HL-60 (cell line): Measurements from ENCODE around the gene PRDM12.

Source experiments
- DNase-seq, 2 experiments: peaks; one replicate each; pipeline ENCODE4 v3.0.0-alpha.2; 2010 to 2020; ENCODE audit warnings: low read depth in 1 of 2, low spot score in 1 of 2
- H3K27ac ChIP-seq: fragments of 250-450 bp; sonication (Bioruptor Pico); replicated peaks from 2 replicates; pipeline ENCODE4 v1.5.1; 2020; ENCODE audit warnings: mild to moderate bottlenecking, moderate library complexity
- H3K27me3 ChIP-seq: fragments of 250-450 bp; sonication (Bioruptor Pico); 2 replicates; pipeline ENCODE4 v1.5.1; 2021; ENCODE audit warnings: mild to moderate bottlenecking, moderate library complexity; ENCODE audit not compliant: insufficient read depth, poor library complexity, severe bottlenecking
- H3K4me3 ChIP-seq: replicated peaks from 2 replicates; pipeline ENCODE4 v1.5.1; 2011; ENCODE audit warnings: mild to moderate bottlenecking, control low read depth, low read length; ENCODE audit not compliant: insufficient read depth
- CTCF ChIP-seq: IDR thresholded peaks from one replicate; pipeline ENCODE4 v1.5.1; 2011; ENCODE audit warnings: low read length, control low read depth, inconsistent platforms; ENCODE audit not compliant: insufficient read depth
- GABPA ChIP-seq: IDR thresholded peaks from 2 replicates; pipeline ENCODE4 v1.6.1; 2012; ENCODE audit warnings: low read depth
- POLR2AphosphoS5 ChIP-seq: IDR thresholded peaks from 2 replicates; pipeline ENCODE4 v1.6.1; 2012; ENCODE audit warnings: low read depth
- REST ChIP-seq: IDR thresholded peaks from 2 replicates; pipeline ENCODE4 v1.6.1; 2012; ENCODE audit warnings: low read depth; ENCODE audit not compliant: insufficient replicate concordance
- SPI1 ChIP-seq: IDR thresholded peaks from 2 replicates; pipeline ENCODE4 v1.6.1; 2012; ENCODE audit warnings: low read depth, mild to moderate bottlenecking, borderline replicate concordance

PRDM12 gene

GRCh38 chr9:130659699-130660248 lies 4.6 kb upstream of the PRDM12 start:
- Histone ChIP-seq H3K27ac (no peak overlapping the region), H3K4me3 (no peak overlapping the region), H3K27me3 (peaks cover 80% of the 10 kb centered on the region)
- DNase-seq: peak in 1 of 2 experiments; percentile 17
- no peak for TF ChIP-seq POLR2AphosphoS5

- Histone ChIP-seq H3K27me3 (peaks cover 79% of the 10 kb centered on the region), H3K4me3 (peak overlapping the region; percentile 26; the same call in 1 of the 2 replicates), H3K27ac (no peak overlapping the region)
- no peak for DNase-seq
- TF ChIP-seq SPI1: no peak
- no peak for TF ChIP-seq CTCF
- no peak for TF ChIP-seq REST
- no peak for TF ChIP-seq GABPA
Observed at GRCh38 chr9:130660326-130660682, 4.1 kb upstream of the PRDM12 start.

- DNase-seq: no peak
- peak overlapping the region; percentile 26 for H3K4me3 ChIP-seq
- H3K27me3 ChIP-seq: peaks cover 84% of the 10 kb centered on the region
- TF ChIP-seq GABPA: no peak
- no peak for TF ChIP-seq REST
- TF ChIP-seq CTCF: no peak
- TF ChIP-seq SPI1: no peak
- no peak for TF ChIP-seq POLR2AphosphoS5
- no peak overlapping the region for H3K27ac ChIP-seq
Observed at GRCh38 chr9:130660683-130661450, 3.5 kb upstream of the PRDM12 start.

GRCh38 chr9:130661451-130662098 lies 2.8 kb upstream of the PRDM12 start:
- Histone ChIP-seq H3K27me3 (peaks cover 86% of the 10 kb centered on the region), H3K4me3 (no peak overlapping the region), H3K27ac (no peak overlapping the region)
- TF ChIP-seq GABPA (no peak), POLR2AphosphoS5 (no peak), REST (no peak)
- no peak for DNase-seq
